NCI-H748 (cell line): ENCODE results near the gene AP1M1.
A peak's percentile ranks its signal among the peaks of the same experiment; 100 is the strongest.
"Not testable (repeated sequence)": the region's sequence is repeated elsewhere in the genome, so short reads cannot be mapped to it uniquely, and the experiment has no call there.

ENCODE experiments used
- DNase-seq: peaks from one replicate; lab custom pipeline; 2025; ENCODE audit not compliant: unreplicated experiment; lab: John Stamatoyannopoulos, UW

The AP1M1 gene

GRCh38 chr19:16197622-16198369 lies at the start of gene AP1M1:
TSS of gene AP1M1 (plus strand) at chr19:16197911. CDS start at chr19:16198027, 116 bp downstream.
- peak; percentile 94 for DNase-seq

- no peak for DNase-seq
These were observed 49.1 kb upstream of the AP1M1 start for GRCh38 chr19:16148443-16149229.

DNA sequence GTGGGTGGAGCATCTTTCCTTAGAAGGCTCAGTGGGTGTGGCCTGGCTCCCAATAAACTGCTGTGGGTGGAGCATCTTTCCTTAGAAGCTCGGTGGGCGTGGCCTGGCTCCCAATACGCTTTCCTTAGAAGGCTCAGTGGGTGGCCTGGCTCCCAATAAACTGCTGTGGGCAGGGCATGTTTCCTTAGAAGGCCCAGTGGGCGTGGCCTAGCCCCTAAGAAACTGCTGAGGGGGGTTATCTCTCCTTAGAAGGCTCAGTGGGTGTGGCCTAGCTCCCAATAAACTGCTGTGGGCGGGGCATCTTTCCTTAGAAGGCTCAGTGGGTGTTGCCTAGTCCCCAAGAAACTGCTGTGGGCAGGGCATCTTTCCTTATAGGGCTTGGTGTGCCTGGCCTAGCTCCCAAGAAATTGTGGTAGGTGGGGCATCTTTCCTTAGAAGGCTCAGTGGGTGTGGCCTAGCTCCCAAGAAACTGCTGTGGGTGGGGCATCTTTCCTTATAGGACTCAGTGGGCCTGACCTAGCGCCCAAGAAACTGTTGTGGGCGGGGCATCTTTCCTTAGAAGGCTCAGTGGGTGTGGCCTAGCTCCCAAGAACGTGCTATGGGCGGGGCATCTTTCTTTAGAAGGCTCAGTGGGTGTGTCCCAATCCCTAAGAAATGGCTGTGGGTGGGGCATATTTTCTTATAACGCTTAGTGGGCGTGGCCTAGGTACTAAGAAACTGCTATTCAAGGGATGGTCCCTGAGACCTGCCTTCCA lies 44.0 kb upstream of the AP1M1 start:
- DNase-seq = peak; percentile 2

DNA sequence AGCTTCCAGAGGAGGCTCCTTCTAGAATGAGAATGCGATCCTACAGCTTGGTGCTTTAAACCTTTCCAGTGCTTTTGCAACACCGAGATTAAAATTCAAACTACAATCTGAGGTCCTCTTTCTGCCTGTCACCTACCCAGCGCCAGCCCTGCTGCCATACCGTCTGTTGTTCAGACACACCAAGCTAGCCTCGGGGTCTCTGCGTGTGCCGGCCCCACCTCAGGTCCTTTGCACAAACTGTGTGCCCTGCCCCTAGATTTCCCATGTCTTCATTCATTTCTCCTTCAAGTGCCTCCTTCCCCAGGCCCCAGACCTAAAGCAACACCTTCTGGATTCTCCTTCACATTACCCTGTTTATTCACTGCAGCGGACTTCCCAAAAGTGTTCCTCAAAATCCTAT lies 43.2 kb upstream of the AP1M1 start:
- DNase-seq = no peak

GRCh38 chr19:16155128-16155527 lies 42.6 kb upstream of the AP1M1 start:
- no peak for DNase-seq

GRCh38 chr19:16156904-16157303 lies 40.8 kb upstream of the AP1M1 start:
- no peak for DNase-seq

GRCh38 chr19:16157601-16158000 lies 40.1 kb upstream of the AP1M1 start:
- no peak for DNase-seq

DNA sequence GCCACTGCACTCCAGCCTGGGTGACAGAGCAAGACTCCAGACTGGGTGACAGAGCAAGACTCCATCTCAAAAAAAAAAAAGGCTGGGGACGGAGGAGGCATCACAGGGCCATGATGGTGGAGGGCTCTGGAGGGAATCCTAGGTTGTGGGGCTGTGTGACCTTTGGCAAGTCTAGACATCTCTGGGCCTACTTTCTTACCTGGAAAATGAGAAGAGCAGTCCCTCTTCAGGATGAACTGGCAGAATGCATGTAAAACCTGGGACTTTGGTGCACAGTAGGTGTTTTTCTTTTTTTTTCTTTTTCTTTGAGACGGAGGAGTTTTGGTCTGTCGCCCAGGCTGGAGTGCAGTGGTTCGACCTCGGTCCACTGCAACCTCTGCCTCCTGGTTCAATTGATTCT lies 38.1 kb upstream of the AP1M1 start:
- DNase-seq = no peak

DNA sequence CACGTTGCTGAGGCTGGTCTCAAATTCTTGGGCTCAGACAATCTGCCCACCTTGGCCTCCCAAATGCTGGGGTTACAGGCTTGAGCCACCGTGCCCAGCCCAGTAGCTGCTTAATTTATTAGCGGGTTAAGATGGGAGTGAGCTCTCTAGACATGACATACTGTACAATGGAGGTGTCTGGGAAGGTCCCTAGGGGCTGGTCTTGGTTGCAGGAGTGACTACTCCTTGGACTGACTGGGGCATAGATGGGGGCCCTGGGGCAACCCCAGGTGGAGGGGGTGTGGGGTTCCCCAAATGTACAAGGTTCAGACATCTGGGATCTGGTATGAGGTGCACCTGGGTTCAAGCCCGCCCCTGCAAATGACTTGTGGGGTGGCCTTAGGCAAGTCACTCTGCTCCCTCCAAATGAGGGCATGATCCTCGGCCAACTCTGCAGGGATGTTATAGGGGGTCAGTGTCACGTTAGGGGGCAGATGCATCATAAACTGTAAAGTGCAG lies 37.2 kb upstream of the AP1M1 start:
- DNase-seq = no peak

- DNase-seq = no peak
These were observed 36.7 kb upstream of the AP1M1 start for GRCh38 chr19:16160943-16161560.

GRCh38 chr19:16161840-16162239 lies 35.9 kb upstream of the AP1M1 start:
- no peak for DNase-seq

- no peak for DNase-seq
These were observed 33.4 kb upstream of the AP1M1 start for GRCh38 chr19:16164222-16164890.

- no peak for DNase-seq
These were observed 31.3 kb upstream of the AP1M1 start for GRCh38 chr19:16166417-16166816.

GRCh38 chr19:16167055-16167454 lies 30.7 kb upstream of the AP1M1 start:
- no peak for DNase-seq

DNA sequence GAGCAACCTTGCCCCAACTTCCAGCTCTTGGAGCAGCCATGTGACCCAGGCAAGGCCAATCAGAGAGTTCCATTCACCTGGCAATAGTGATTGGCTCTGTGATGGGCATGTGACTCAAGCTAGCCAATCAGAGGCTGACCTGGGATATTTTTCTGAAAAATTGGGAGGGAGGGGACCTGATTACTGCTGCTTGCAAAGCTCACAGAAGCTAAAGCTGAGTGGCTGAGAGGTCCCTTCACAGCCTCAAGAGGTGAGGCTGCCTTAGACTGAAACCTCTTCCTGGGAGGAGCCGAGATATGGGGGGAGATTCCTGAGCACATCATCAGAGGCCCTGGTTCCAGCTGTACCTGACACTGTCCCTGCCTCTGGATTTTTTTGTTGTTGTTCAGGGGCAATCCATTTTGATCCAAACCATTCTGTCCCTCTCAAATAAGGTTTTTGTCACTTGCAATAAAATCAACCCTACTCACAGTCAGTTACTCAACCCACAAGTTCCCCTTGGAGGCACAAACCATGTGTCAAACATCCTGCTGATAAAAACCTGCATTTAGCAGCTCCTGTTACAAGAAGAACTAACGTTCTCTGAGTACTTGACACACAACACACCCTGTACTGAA lies 29.1 kb upstream of the AP1M1 start:
- no peak for DNase-seq

- DNase-seq = no peak
These were observed 27.6 kb upstream of the AP1M1 start for GRCh38 chr19:16170134-16170533.

- DNase-seq = peak; percentile 1
These were observed 21.8 kb upstream of the AP1M1 start for GRCh38 chr19:16175954-16176353.

DNA sequence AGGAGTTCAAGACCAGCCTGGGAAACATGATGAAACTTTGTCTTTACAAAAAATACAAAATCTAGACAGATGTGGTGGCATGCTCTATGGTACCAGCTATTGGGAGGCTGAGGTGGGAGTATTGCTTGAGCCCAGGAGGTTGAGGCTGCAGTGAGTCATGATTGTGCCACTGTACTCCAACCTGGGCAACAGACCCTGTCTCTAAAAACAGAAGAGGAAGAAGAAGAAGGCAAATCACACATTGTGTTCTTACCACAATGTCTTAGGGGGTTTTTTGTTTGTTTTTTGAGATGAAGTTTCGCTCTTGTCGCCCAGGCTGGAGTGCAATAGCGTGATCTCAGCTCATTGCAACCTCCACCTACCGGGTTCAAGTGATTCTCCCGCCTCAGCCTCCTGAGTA lies 18.8 kb upstream of the AP1M1 start:
- DNase-seq = not testable (repeated sequence)

DNA sequence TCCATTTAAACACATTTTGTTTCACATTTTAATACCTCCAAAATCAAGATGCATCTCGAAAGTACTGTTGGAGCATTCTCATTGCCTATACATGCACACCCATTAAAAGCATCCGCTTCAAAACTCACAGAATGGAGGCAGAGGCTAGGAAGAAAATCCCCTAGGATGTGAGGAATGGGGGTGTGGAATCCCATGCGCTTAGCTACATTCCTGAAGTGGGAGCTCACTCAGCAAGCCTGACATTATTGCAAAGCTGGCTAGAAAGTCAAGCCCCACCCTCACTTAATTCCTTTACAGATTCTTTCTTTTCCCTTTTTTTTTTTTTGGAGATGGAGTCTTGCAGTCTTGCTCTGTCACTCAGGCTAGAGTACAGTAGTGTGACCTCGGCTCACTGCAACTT lies 17.1 kb upstream of the AP1M1 start:
- no peak for DNase-seq

DNA sequence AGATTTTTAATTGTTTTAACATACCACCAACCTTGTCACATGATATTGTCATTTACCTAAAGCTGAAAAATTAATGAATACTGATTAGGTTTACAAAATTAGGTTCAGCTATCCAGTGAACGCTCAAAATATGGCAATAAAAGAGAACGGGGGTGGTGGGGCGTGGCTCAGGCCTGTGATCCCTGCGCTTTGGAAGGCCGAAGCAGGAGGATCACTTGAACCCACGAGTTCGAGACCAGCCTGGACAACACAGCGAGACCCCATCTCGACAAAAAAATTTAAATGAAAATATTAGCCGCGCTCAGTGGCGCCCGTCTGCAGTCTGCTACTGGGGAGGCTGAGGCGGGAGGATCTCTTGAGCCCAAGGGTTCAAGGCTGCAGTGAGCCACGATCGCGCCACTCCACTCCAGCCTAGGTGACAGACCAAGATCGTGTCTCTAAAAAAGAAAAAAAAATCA lies 13.0 kb upstream of the AP1M1 start:
- DNase-seq = no peak
